ENCODE results near the gene WIF1. TPM values are rescaled to one million over a fixed set of nuclear protein-coding genes. Genes with fewer than 3 reads are reported as not detected.
A peak's percentile ranks its signal among the peaks of the same experiment; 100 is the strongest.

Gene WIF1
- total and polyA plus RNA-seq, 2 of the 8 experiments (the other 6 are each of a cell fraction or from before 2014, with no cell fraction given), result 1.8 to 9.1 TPM

- H3K4ac ChIP-seq (replicated peaks; ENCODE audit: insufficient read length, low read depth, low read length), result no peak overlapping the region
- H3K9me3 ChIP-seq (ENCODE audit: insufficient read depth in 2 of 2, low read depth in 1 of 2, low read length in 1 of 2), result no peaks in the 10 kb centered on the region
- ChIA-PET POLR2A (ENCODE audit: partially characterized antibody) (interaction anchor here (1.1 kb wide), 1 partner anchor 207 kb away, joined by 4 read pairs; no protein-coding TSS in a partner anchor), CTCF (ENCODE audit: partially characterized antibody) (interaction anchor here (0.8 to 3.9 kb wide), 11 partner anchors 10 to 303 kb away, joined by 3 to 23 read pairs (median 3); no protein-coding TSS in a partner anchor)
- no peaks in the 10 kb centered on the region for H3K27me3 ChIP-seq (replicated peaks in 1 of 4; ENCODE audit: control insufficient read depth in 3 of 4, extremely low read depth in 1 of 4, insufficient read depth in 3 of 4, low read length in 3 of 4)
- H3K79me2 ChIP-seq (ENCODE audit: control insufficient read depth in 1 of 2, insufficient read depth in 2 of 2, low read length in 2 of 2), result no peaks in the 10 kb centered on the region
- TF ChIP-seq YY1 (IDR thresholded peaks at IDR 0.05; ENCODE audit: low read depth, low read length), result no peak
- peak; percentile 57; the same call in 1 of the 2 replicates for TF ChIP-seq E2F6 (IDR thresholded peaks at IDR 0.05)
- H3K23me2 ChIP-seq (ENCODE audit: low read depth, low read length), result no peaks in the 10 kb centered on the region
- H3K56ac ChIP-seq (replicated peaks; ENCODE audit: insufficient read length, low read depth, low read length), result no peak overlapping the region
- no peak overlapping the region for H2BK12ac ChIP-seq (ENCODE audit: low read depth, low read length)
- H4K91ac ChIP-seq (replicated peaks; ENCODE audit: insufficient read length, low read length), result no peak overlapping the region
- H3K18ac ChIP-seq (ENCODE audit: extremely low read depth, low read length), result no peak overlapping the region
- H3K4me2 ChIP-seq (ENCODE audit: insufficient read depth in 1 of 2, low read depth in 2 of 2, low read length in 2 of 2), result no peak overlapping the region
- H4K5ac ChIP-seq (ENCODE audit: insufficient read length, low read depth, low read length), result no peak overlapping the region
- no peak overlapping the region for H2BK20ac ChIP-seq (ENCODE audit: low read length)
- no peaks in the 10 kb centered on the region for H4K20me1 ChIP-seq (replicated peaks in 1 of 2; ENCODE audit: control insufficient read depth in 1 of 2, insufficient read depth in 2 of 2, low read length in 2 of 2)
- no peaks in the 10 kb centered on the region for H3K36me3 ChIP-seq (ENCODE audit: control insufficient read depth in 2 of 4, insufficient read depth in 4 of 4, low read length in 3 of 4)
- DNase-seq (ENCODE audit: low read depth in 1 of 2, low spot score in 2 of 2) (no peak), FAIRE-seq (no peak)
- H2AFZ ChIP-seq (ENCODE audit: low read length), result no peak overlapping the region
- H2AK5ac ChIP-seq (ENCODE audit: low read depth, low read length), result no peak overlapping the region
- WGBS, 2 experiments (ENCODE audit: extremely low coverage in 1 of 2, insufficient coverage in 1 of 2, insufficient read length in 1 of 2, insufficient replicate concordance in 2 of 2, low coverage in 1 of 2, low lambda C conversion rate in 2 of 2, missing lambda C conversion rate in 1 of 2), result 81% methylated on average over 3 of the region's 3 CpGs; no CpG with 5 or more reads in 1 of the 2 experiments
- H3K4me1 ChIP-seq (replicated peaks in 1 of 4; ENCODE audit: control insufficient read depth in 3 of 4, insufficient read depth in 4 of 4, low read length in 3 of 4), result peaks cover 0 to 4% (median 0%) of the 10 kb centered on the region in 4 experiments; a peak in 1 of 7 replicates
- H3K14ac ChIP-seq (ENCODE audit: insufficient read length), result no peak overlapping the region
- H3K9ac ChIP-seq (replicated peaks in 1 of 4; ENCODE audit: extremely low read depth in 1 of 4, low read depth in 3 of 4, low read length in 3 of 4), result no peak overlapping the region
- H2BK15ac ChIP-seq (ENCODE audit: low read length), result no peak overlapping the region
- no peak overlapping the region for H3K27ac ChIP-seq (ENCODE audit: low read depth, low read length)
- H2BK120ac ChIP-seq (replicated peaks; ENCODE audit: low read depth, low read length), result no peak overlapping the region
- no peak overlapping the region for H4K8ac ChIP-seq (ENCODE audit: extremely low read depth, insufficient read depth, low read length)
- H3K23ac ChIP-seq (ENCODE audit: insufficient read length), result no peak overlapping the region
- H3K4me3 ChIP-seq (ENCODE audit: extremely low read depth in 1 of 4, insufficient read depth in 2 of 4, low read depth in 3 of 4, low read length in 4 of 4), result no peak overlapping the region
- H2BK5ac ChIP-seq (ENCODE audit: low read depth, low read length), result no peak overlapping the region
- no peaks in the 10 kb centered on the region for H3K79me1 ChIP-seq (ENCODE audit: low read depth, low read length)
Measured at GRCh38 chr12:65099182-65099581, 21.9 kb downstream of the WIF1 start.

Measured in H1 (cell line).